Fibroblast of lung (primary cell): ENCODE data around the gene GRK6. TPM values are rescaled to one million over a fixed set of nuclear protein-coding genes. Genes with fewer than 3 reads are reported as not detected.

Experiments
- DNase-seq, 2 donors: peaks; one replicate each; pipeline versions ENCODE4 v3.0.0 to v3.0.0-alpha.2; 2010; ENCODE audit warnings: low read depth in 2 of 2
- H2AFZ ChIP-seq: 2 replicates; pipeline ENCODE4 v1.5.1; 2012; ENCODE audit warnings: low read length, control low read depth, inconsistent platforms
- H3K27ac ChIP-seq: 2 replicates; pipeline ENCODE4 v1.5.1; 2011; ENCODE audit warnings: low read length, control low read depth; ENCODE audit not compliant: insufficient read depth
- H3K27me3 ChIP-seq: 2 replicates; pipeline ENCODE4 v1.5.1; 2011; ENCODE audit warnings: mild to moderate bottlenecking, low read length; ENCODE audit not compliant: control insufficient read depth, insufficient read depth
- H3K36me3 ChIP-seq: 2 replicates; pipeline ENCODE4 v1.5.1; 2011; ENCODE audit warnings: low read length; ENCODE audit not compliant: control insufficient read depth, insufficient read depth
- H3K4me1 ChIP-seq: 2 replicates; pipeline ENCODE4 v1.5.1; 2011; ENCODE audit warnings: low read length; ENCODE audit not compliant: control insufficient read depth, insufficient read depth; ENCODE audit errors: extremely low read depth
- H3K4me2 ChIP-seq: 2 replicates; pipeline ENCODE4 v1.5.1; 2011; ENCODE audit warnings: low read length, control low read depth; ENCODE audit not compliant: insufficient read depth; ENCODE audit errors: extremely low read depth
- H3K4me3 ChIP-seq, 4 experiments: fragments of 200-600 bp in 1 of 4; sonication (generic) in 1 of 4; replicated peaks in 1 of 4; 2 replicates each; pipeline ENCODE4 v1.5.1; 2011 to 2016; ENCODE audit warnings: low read length in 4 of 4, low read depth in 3 of 4, mild to moderate bottlenecking in 3 of 4, control low read depth in 2 of 4, inconsistent platforms in 1 of 4, mixed read lengths in 1 of 4; ENCODE audit not compliant: insufficient read depth in 1 of 4; ENCODE audit errors: control extremely low read depth in 1 of 4
- H3K79me2 ChIP-seq: 2 replicates; pipeline ENCODE4 v1.5.1; 2012; ENCODE audit warnings: mild to moderate bottlenecking, low read length, inconsistent platforms; ENCODE audit not compliant: control insufficient read depth, insufficient read depth
- H3K9ac ChIP-seq: 2 replicates; pipeline ENCODE4 v1.5.1; 2011; ENCODE audit warnings: mild to moderate bottlenecking, low read length, control low read depth; ENCODE audit not compliant: insufficient read depth
- H3K9me3 ChIP-seq: 2 replicates; pipeline ENCODE4 v1.5.1; 2012; ENCODE audit warnings: low read depth, low read length; ENCODE audit not compliant: control insufficient read depth, insufficient read depth
- H4K20me1 ChIP-seq: 2 replicates; pipeline ENCODE4 v1.5.1; 2011; ENCODE audit warnings: low read length; ENCODE audit not compliant: control insufficient read depth, insufficient read depth; ENCODE audit errors: extremely low read depth
- EZH2 ChIP-seq: IDR thresholded peaks from 2 replicates; pipeline ENCODE4 v1.5.1; 2012; ENCODE audit warnings: low read length, control low read depth, mild to moderate bottlenecking; ENCODE audit errors: missing control alignments
- polyA plus RNA-seq, 2 donors: library from polyadenylated mRNA; depleted of rRNA in 1 of 2; stranded (reverse) in 1 of 2; unstranded in 1 of 2; fragments of >200 nt; gene quantifications; 2 replicates each; pipeline ENCODE4 v1.2.1, GENCODE V29; 2011 to 2012; ENCODE audit warnings: missing spikeins in 1 of 2
- total RNA-seq: library from RNA; depleted of rRNA; stranded (reverse); fragments of >200 nt; gene quantifications from 2 replicates; pipeline ENCODE4 v1.2.1, GENCODE V29; 2014
- TF ChIP-seq, protein P1 (sequence below), 2 donors: IDR thresholded peaks in 1 of 2; conservative IDR thresholded peaks in 1 of 2; 1 replicate in 1 of 2; 2 replicates in 1 of 2; pipeline ENCODE4 v1.5.1; 2011 to 2012; ENCODE audit warnings: low read length in 2 of 2, control low read depth in 1 of 2, inconsistent platforms in 1 of 2, low read depth in 1 of 2, mild to moderate bottlenecking in 1 of 2

The GRK6 gene
- total and polyA plus RNA-seq, 2 donors (not counting 1 experiment from before 2014, with no cell fraction given), result 15.0 to 15.8 TPM

DNA sequence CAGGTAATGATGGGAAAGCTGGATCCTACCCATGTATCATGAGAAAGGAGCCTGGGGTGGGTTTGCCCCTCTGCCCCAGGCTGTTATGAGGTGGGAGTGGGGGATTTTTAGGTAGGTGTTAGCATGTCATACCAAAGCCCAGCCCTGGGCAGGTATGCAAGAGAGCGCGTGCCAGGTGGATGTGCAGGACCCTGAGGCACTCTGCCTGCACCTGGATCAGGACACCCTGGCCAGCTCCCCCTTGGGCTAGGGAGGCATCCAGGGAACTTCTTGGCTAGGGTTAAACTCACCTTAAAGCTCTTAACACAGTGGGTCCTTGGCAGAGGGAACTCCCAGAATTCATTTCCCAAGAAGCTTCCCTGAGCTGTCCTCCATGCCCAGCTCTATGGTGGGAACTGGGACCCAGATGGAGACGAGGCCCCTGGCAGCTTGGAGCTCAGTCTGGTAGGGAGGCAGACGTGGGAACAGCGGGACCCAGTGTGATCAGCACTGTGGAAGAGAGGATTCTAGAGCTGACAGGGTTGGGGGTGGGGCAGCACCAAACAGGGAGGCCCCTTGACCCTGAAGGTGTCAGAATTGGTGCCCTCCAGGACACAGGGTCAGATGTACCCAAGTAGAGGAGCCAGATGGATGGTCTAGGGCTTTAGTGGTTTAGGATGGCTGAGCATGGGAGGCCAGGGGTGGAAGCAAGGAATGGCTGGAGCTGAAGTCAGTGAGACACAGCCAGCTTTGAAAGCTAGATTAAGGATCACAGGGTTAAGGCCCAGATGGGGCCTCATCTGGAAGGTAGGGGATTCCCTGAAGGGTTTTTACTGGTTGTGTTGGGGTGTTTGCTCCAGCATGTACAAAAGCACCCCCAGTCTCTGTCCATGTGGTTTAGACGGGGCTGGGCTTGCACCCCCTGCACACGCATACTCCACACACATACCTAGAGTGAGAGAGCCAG is 17.9 kb downstream of the GRK6 start:
- peaks cover 5% of the 10 kb centered on the region for H3K36me3 ChIP-seq
- no peak for DNase-seq

DNA sequence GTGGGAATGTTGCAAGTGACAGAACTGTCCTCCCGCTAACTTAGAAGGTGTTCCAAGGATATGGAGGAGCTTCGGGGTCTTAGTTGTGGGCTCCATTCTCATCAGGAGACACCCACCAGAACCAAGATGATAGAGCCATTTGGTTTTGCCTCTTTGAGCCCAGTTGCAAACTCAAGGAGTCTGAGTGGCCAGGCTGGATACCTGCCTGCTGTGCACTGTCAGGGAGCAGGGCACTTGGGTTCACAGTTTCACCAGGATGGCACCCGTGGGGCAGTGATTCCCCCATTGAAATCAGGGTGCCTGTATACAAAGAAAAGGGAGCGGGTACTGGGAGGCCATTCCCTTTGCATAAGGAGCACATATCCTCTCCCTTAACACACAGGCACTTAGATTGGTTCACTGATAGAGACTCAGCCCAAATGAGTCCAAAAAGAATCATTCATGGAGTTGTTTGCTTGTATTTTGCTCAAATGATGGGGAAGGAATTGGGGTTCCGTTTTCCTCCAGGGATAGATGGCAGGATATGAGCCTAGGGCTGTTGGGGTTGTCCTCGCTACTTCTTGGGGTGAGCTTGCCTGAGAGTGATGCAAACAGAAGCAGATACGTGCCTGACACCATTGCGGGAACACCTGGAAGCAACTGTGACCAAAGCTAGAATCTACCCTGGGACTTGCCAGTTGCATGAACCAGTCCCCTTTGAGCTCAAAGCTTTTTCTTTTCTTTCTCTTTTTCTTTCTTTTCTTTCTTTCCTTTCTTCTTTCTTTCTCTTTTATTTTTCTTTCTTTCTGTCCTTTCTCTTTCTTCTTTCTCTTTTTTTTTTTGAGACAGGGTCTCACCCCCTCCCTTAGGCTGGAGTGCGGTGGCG is 18.8 kb downstream of the GRK6 start:
- no peaks in the 10 kb centered on the region for H3K79me2 ChIP-seq
- no peak overlapping the region for H3K4me3 ChIP-seq
- H3K4me1 ChIP-seq, result peaks cover 7% of the 10 kb centered on the region
- H2AFZ ChIP-seq, result no peak overlapping the region
- peaks cover 5% of the 10 kb centered on the region for H3K36me3 ChIP-seq
- no peak overlapping the region for H3K9ac ChIP-seq
- H3K27me3 ChIP-seq, result no peaks in the 10 kb centered on the region
- H4K20me1 ChIP-seq, result no peaks in the 10 kb centered on the region
- no peak overlapping the region for H3K27ac ChIP-seq
- DNase-seq, result no peak
- no peak overlapping the region for H3K4me2 ChIP-seq
- no peaks in the 10 kb centered on the region for H3K9me3 ChIP-seq
- no peak for TF ChIP-seq EZH2
- TF ChIP-seq, protein P1, sequence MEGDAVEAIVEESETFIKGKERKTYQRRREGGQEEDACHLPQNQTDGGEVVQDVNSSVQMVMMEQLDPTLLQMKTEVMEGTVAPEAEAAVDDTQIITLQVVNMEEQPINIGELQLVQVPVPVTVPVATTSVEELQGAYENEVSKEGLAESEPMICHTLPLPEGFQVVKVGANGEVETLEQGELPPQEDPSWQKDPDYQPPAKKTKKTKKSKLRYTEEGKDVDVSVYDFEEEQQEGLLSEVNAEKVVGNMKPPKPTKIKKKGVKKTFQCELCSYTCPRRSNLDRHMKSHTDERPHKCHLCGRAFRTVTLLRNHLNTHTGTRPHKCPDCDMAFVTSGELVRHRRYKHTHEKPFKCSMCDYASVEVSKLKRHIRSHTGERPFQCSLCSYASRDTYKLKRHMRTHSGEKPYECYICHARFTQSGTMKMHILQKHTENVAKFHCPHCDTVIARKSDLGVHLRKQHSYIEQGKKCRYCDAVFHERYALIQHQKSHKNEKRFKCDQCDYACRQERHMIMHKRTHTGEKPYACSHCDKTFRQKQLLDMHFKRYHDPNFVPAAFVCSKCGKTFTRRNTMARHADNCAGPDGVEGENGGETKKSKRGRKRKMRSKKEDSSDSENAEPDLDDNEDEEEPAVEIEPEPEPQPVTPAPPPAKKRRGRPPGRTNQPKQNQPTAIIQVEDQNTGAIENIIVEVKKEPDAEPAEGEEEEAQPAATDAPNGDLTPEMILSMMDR (conservative IDR thresholded peaks at IDR 0.05 in 1 of 2, IDR thresholded peaks at IDR 0.05 in 1 of 2; ENCODE audit: low read depth in 1 of 2, low read length in 2 of 2), result no peak

More for the DNA sequence above, 17.9 kb downstream of the GRK6 start:
- Histone ChIP-seq H3K9ac (no peak overlapping the region), H4K20me1 (no peaks in the 10 kb centered on the region), H3K9me3 (no peaks in the 10 kb centered on the region), H3K4me2 (no peak overlapping the region), H3K79me2 (no peaks in the 10 kb centered on the region), H3K4me1 (peaks cover 7% of the 10 kb centered on the region), H3K4me3 (no peak overlapping the region), H3K27ac (no peak overlapping the region), H3K27me3 (no peaks in the 10 kb centered on the region), H2AFZ (no peak overlapping the region)
- no peak for TF ChIP-seq EZH2
- TF ChIP-seq, protein P1 (conservative IDR thresholded peaks at IDR 0.05 in 1 of 2, IDR thresholded peaks at IDR 0.05 in 1 of 2; ENCODE audit: low read depth in 1 of 2, low read length in 2 of 2), result no peak

DNA sequence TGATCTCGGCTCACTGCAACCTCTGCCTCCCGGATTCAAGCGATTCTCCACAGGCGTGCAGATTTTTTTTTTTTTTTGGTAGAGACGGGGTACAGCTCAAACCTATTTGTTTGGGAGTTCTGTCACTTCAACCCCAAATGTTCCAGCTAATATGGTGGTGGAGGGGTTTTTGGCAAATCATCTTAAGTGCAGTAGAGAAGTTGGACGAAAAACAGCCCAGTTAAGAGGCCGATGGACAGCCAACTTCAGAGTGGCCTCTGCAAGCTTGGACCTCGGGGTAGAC is 19.4 kb downstream of the GRK6 start:
- Histone ChIP-seq H4K20me1 (no peaks in the 10 kb centered on the region), H3K4me1 (peaks cover 7% of the 10 kb centered on the region), H2AFZ (no peak overlapping the region), H3K4me2 (peak overlapping the region; percentile 96), H3K79me2 (no peaks in the 10 kb centered on the region), H3K9me3 (no peaks in the 10 kb centered on the region), H3K4me3 (peak overlapping the region; percentile 39 to 69 (median 49)), H3K27ac (no peak overlapping the region), H3K27me3 (no peaks in the 10 kb centered on the region), H3K9ac (peak overlapping the region; percentile 61), H3K36me3 (peaks cover 3% of the 10 kb centered on the region)
- TF ChIP-seq, protein P1 (conservative IDR thresholded peaks at IDR 0.05 in 1 of 2, IDR thresholded peaks at IDR 0.05 in 1 of 2; ENCODE audit: low read depth in 1 of 2, low read length in 2 of 2), result no peak
- no peak for TF ChIP-seq EZH2
- DNase-seq, result peak in 1 of 2 donors; percentile 19
